ENCODE results near the gene THSD1. TPM values are rescaled to one million over a fixed set of nuclear protein-coding genes. Genes with fewer than 3 reads are reported as not detected.
A peak's percentile ranks its signal among the peaks of the same experiment; 100 is the strongest.
"Not testable (repeated sequence)": the region's sequence is repeated elsewhere in the genome, so short reads cannot be mapped to it uniquely, and the experiment has no call there.

The THSD1 gene
- total RNA-seq, 2 donors from 2014 or later = 0.32 to 0.54 TPM

DNA sequence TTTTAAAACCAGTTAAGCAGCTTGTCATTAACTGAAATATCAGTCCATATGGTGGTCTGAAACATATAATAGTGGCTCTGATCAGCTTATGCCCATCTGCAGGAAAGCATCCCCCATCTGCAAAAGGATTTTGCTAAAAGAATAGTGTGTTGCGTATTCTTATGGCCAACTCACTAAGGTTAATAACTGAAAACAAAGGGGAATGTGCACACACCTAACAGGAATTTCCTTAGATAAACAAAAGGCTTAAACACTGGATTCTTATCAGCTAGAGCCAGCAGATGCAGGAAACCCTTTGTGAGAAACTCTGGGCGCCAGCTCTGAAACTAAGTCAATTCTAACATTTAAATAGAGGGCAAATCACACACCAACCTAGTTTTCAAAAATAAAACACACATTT, 22.3 kb upstream of the THSD1 start:
- no peaks in the 10 kb centered on the region for H3K9me3 Mint-ChIP-seq
- no peaks in the 10 kb centered on the region for H3K27me3 Mint-ChIP-seq
- H3K4me3 Mint-ChIP-seq = no peak overlapping the region
- H3K36me3 Mint-ChIP-seq (ENCODE audit: low read depth) = peaks cover 94% of the 10 kb centered on the region
- no peak for ATAC-seq (replicated peaks)
- H3K4me1 Mint-ChIP-seq = no peaks in the 10 kb centered on the region
- H3K27ac Mint-ChIP-seq = no peak overlapping the region

GRCh38 chr13:52421216-52421615, 15.2 kb upstream of the THSD1 start:
- Mint-ChIP-seq H3K27ac (no peak overlapping the region), H3K4me3 (no peak overlapping the region), H3K4me1 (no peaks in the 10 kb centered on the region), H3K27me3 (no peaks in the 10 kb centered on the region), H3K36me3 (ENCODE audit: low read depth) (peaks cover 84% of the 10 kb centered on the region), H3K9me3 (no peaks in the 10 kb centered on the region)
- ATAC-seq (replicated peaks) = no peak

GRCh38 chr13:52419080-52419479, 13.1 kb upstream of the THSD1 start:
- peaks cover 84% of the 10 kb centered on the region for H3K36me3 Mint-ChIP-seq (ENCODE audit: low read depth)
- no peak overlapping the region for H3K4me3 Mint-ChIP-seq
- no peak overlapping the region for H3K27ac Mint-ChIP-seq
- H3K27me3 Mint-ChIP-seq = no peaks in the 10 kb centered on the region
- no peaks in the 10 kb centered on the region for H3K9me3 Mint-ChIP-seq
- ATAC-seq (replicated peaks) = no peak
- H3K4me1 Mint-ChIP-seq = no peaks in the 10 kb centered on the region

GRCh38 chr13:52414963-52415362, 9.0 kb upstream of the THSD1 start:
- Mint-ChIP-seq H3K9me3 (no peaks in the 10 kb centered on the region), H3K36me3 (ENCODE audit: low read depth) (peaks cover 90% of the 10 kb centered on the region), H3K27me3 (no peaks in the 10 kb centered on the region), H3K27ac (peak overlapping the region; percentile 46), H3K4me1 (peaks cover 7% of the 10 kb centered on the region), H3K4me3 (no peak overlapping the region)
- ATAC-seq (replicated peaks) = no peak

DNA sequence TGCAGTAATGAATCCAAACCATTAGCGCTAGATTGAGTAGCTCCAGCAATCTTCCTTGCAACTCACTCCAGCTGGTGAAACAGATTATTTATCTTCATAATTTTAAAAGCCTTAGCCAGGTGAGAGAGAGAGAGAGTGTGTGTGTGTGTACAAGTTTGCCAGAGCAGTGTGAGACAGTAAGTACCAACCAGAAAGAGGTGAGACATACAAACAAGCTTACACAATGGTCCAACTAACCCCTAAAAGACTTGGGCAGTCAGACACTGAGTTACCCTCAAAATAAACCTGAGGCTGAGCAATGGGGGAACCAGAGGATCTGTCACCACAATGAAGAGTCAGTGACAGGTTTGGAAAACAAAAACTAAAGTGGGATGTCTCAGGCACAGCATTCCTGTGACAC, 8.1 kb upstream of the THSD1 start:
- H3K36me3 Mint-ChIP-seq (ENCODE audit: low read depth) = peaks cover 81% of the 10 kb centered on the region
- no peak overlapping the region for H3K27ac Mint-ChIP-seq
- H3K4me1 Mint-ChIP-seq = peaks cover 7% of the 10 kb centered on the region
- H3K4me3 Mint-ChIP-seq = no peak overlapping the region
- H3K27me3 Mint-ChIP-seq = no peaks in the 10 kb centered on the region
- H3K9me3 Mint-ChIP-seq = no peaks in the 10 kb centered on the region
- no peak for ATAC-seq (replicated peaks)

DNA sequence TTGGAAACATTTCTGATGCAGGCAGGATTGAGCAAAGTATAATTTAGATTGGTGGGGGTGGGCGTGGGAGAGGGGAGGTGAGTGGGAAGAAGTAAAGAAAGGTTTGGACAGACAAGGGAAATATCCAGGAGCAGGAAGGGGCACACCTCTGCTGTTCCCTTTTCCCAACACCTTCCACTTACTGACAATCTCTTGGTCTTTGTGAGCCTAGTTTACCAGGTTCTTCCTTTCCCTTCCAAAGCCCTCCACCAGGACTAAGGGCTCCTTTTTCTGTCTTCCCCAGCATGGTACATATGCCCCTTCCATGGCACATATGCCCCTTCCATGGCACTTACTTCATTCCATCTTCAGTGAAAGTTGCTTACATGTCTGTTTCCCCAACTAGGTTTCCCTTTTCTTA, 6.2 kb upstream of the THSD1 start:
- Mint-ChIP-seq H3K27me3 (no peaks in the 10 kb centered on the region), H3K9me3 (no peaks in the 10 kb centered on the region), H3K36me3 (ENCODE audit: low read depth) (peaks cover 65% of the 10 kb centered on the region), H3K4me1 (peaks cover 7% of the 10 kb centered on the region), H3K27ac (peak overlapping the region; percentile 80), H3K4me3 (no peak overlapping the region)
- ATAC-seq (replicated peaks) = no peak

DNA sequence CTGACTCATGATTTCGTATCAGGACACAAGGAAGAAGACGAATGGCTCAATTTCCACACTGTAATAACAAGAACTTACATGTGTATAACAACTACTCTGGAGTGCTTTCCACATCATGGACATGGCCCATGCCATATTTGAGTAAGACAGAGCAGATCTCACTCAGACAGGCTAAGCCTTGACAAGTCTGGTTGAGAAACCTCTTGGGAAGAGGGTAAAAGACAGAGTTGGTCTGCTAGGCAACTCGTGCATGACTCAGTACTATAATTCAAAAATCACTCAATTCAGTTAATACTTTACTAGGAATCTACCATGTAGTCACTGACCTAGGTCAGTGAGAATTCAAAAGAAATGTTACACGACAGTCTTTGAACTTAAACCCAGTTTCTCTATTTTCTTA, 5.7 kb upstream of the THSD1 start:
- H3K27me3 Mint-ChIP-seq = no peaks in the 10 kb centered on the region
- H3K4me3 Mint-ChIP-seq = no peak overlapping the region
- no peaks in the 10 kb centered on the region for H3K9me3 Mint-ChIP-seq
- H3K4me1 Mint-ChIP-seq = peaks cover 7% of the 10 kb centered on the region
- peak; percentile 89 for ATAC-seq (replicated peaks)
- H3K36me3 Mint-ChIP-seq (ENCODE audit: low read depth) = peaks cover 60% of the 10 kb centered on the region
- H3K27ac Mint-ChIP-seq = peak overlapping the region; percentile 80

DNA sequence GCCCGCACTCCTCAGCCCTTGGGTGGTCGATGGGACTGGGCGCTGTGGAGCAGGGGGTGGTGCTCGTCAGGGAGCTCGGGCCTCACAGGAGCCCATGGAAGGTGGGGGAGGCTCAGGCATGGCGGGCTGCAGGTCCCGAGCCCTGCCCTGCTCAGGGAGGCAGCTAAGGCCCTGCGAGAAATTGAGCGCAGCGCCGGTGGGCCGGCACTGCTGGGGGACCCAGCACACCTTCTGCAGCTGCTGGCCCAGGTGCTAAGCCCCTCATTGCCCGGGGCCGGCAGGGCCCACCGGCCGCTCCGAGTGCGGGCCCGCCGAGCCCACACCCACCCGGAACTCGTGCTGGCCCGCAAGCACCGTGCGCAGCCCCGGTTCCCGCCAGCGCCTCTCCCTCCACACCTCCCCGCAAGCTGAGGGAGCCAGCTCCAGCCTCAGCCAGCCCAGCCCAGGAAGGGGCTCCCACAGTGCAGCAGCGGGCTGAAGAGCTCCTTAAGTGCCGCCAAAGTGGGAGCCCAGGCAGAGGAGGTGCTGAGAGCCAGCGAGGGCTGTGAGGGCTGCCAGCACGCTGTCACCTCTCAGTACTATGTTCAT, 2.2 kb upstream of the THSD1 start:
- not testable (repeated sequence) for ATAC-seq (replicated peaks); H3K27me3 Mint-ChIP-seq; H3K4me1 Mint-ChIP-seq; H3K4me3 Mint-ChIP-seq; H3K27ac Mint-ChIP-seq; H3K9me3 Mint-ChIP-seq
- peaks cover 25% of the 10 kb centered on the region for H3K36me3 Mint-ChIP-seq (ENCODE audit: low read depth)

DNA sequence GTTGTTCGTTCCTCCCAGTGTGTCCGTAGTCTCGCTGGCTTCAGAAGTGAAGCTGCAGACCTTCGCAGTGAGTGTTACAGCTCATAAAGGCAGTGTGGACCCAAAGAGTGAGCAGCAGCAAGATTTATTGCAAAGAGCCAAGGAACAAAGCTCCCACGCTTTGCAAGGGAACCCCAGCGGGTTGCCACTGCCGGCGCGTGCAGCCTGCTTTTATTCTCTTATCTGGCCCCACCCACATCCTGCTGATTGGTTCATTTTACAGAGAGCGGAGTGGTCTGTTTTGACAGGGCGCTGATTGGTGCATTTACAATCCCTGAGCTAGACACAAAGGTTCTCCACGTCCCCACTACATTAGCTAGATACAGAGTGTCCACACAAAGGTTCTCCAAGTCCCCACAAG, 1.5 kb upstream of the THSD1 start:
- ATAC-seq (replicated peaks); H3K9me3 Mint-ChIP-seq; H3K27ac Mint-ChIP-seq; H3K4me1 Mint-ChIP-seq; H3K4me3 Mint-ChIP-seq: not testable (repeated sequence)
- peaks cover 12% of the 10 kb centered on the region for H3K27me3 Mint-ChIP-seq
- H3K36me3 Mint-ChIP-seq (ENCODE audit: low read depth) = peaks cover 18% of the 10 kb centered on the region

GRCh38 chr13:52406629-52407028, 657 bp upstream of the THSD1 start:
- Mint-ChIP-seq H3K4me3 (peak overlapping the region; percentile 62), H3K27ac (no peak overlapping the region), H3K4me1 (peaks cover under 1% of the 10 kb centered on the region), H3K27me3 (peaks cover 12% of the 10 kb centered on the region), H3K9me3 (no peaks in the 10 kb centered on the region), H3K36me3 (ENCODE audit: low read depth) (peaks cover 10% of the 10 kb centered on the region)
- no peak for ATAC-seq (replicated peaks)

DNA sequence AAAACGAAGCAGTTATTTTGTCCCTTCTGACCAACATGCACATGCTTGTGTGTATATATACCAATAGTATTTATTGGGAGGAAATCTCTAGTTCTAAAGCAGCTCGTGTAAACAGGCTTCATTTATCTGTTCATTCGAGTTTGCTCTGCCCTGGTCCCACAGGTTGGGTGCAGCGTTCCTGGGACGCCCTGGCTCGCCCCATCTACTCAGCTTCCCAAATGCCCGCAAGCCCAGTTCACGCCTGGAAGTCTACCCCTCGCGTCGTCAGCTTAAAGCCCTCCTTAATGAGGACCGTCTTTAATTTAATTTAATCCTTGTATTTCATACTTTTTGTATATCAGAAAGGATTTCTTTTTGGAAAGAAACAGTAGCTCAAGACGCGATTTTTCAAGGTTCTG, 604 bp downstream of the THSD1 start:
- no peaks in the 10 kb centered on the region for H3K9me3 Mint-ChIP-seq
- ATAC-seq (replicated peaks) = no peak

DNA sequence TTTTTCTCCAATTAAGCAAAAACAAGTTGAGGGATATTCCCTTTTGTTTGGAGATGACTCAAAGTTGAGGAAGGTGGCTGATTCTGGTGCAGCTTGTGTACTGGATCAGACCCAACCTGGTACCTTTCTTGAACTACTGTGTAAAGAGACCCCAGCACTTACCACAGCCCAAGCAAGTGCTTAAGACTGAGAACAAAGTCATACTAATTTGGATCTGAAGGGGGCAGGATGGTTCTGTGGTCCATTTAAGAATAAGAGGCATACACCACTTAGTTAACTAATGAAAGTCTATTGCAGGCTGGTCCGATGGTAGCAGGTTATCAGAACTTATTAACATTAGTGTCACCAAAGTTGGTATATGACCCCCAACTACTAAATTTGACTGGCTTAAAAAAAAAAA, 6.3 kb downstream of the THSD1 start:
- no peaks in the 10 kb centered on the region for H3K36me3 Mint-ChIP-seq (ENCODE audit: low read depth)
- H3K9me3 Mint-ChIP-seq = no peaks in the 10 kb centered on the region
- peaks cover 24% of the 10 kb centered on the region for H3K27me3 Mint-ChIP-seq
- no peaks in the 10 kb centered on the region for H3K4me1 Mint-ChIP-seq
- H3K27ac Mint-ChIP-seq = no peak overlapping the region
- no peak for ATAC-seq (replicated peaks)
- H3K4me3 Mint-ChIP-seq = no peak overlapping the region

More for the DNA sequence above, 604 bp downstream of the THSD1 start:
- Mint-ChIP-seq H3K27me3 (peaks cover 12% of the 10 kb centered on the region), H3K4me1 (no peaks in the 10 kb centered on the region), H3K4me3 (peak overlapping the region; percentile 62), H3K36me3 (ENCODE audit: low read depth) (no peaks in the 10 kb centered on the region), H3K27ac (no peak overlapping the region)

DNA sequence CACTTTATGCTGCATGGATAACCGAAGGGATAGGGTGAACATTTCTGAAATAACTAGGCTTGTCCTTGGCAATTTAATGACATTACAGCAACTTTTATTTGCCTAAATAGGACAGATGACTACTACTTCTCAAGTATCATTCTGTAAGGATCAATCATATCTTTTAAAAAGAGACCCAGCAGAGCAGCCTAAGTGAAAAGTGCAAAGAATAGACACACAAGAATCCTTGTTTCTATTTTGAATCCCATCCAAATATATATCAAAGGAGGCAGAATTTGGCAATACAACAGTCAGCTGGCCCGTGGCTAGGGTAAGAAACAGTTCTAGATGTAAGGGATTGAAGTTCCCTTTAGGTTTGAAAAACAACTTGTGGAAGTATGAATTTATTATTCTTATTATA, 6.9 kb downstream of the THSD1 start:
- Mint-ChIP-seq H3K27me3 (peaks cover 22% of the 10 kb centered on the region), H3K9me3 (no peaks in the 10 kb centered on the region), H3K4me1 (no peaks in the 10 kb centered on the region), H3K27ac (no peak overlapping the region), H3K36me3 (ENCODE audit: low read depth) (no peaks in the 10 kb centered on the region), H3K4me3 (no peak overlapping the region)
- no peak for ATAC-seq (replicated peaks)

GRCh38 chr13:52395704-52396103, 10.3 kb downstream of the THSD1 start:
- no peak for ATAC-seq (replicated peaks)
- H3K4me1 Mint-ChIP-seq = no peaks in the 10 kb centered on the region
- no peaks in the 10 kb centered on the region for H3K36me3 Mint-ChIP-seq (ENCODE audit: low read depth)
- H3K27ac Mint-ChIP-seq = no peak overlapping the region
- no peaks in the 10 kb centered on the region for H3K9me3 Mint-ChIP-seq
- peaks cover 18% of the 10 kb centered on the region for H3K27me3 Mint-ChIP-seq
- H3K4me3 Mint-ChIP-seq = no peak overlapping the region

DNA sequence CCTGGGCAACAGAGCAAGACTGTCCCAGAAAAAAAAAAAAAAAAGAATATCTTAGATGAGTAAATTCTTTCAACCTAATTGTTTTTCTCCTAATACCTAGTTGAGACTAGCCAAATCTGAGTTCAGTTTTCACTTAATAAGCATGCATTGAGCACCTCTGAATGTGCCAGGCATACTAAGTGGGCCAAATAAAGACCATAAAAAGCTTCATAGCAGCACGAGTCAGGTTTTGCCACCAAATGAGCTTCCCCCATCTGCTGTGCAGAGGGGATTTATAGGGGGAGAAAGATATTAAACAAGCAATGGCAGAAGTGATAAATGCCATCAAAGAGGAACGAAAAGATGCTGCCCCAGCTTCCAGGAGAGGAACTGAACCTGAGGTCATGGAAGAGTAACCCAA, 11.4 kb downstream of the THSD1 start:
- Mint-ChIP-seq H3K4me1 (no peaks in the 10 kb centered on the region), H3K27me3 (peaks cover 15% of the 10 kb centered on the region), H3K27ac (no peak overlapping the region), H3K36me3 (ENCODE audit: low read depth) (no peaks in the 10 kb centered on the region), H3K4me3 (no peak overlapping the region), H3K9me3 (no peaks in the 10 kb centered on the region)
- no peak for ATAC-seq (replicated peaks)
